Measurements from ENCODE around the gene P3H3.
A peak's percentile ranks its signal among the peaks of the same experiment; 100 is the strongest.

Gene P3H3

DNA sequence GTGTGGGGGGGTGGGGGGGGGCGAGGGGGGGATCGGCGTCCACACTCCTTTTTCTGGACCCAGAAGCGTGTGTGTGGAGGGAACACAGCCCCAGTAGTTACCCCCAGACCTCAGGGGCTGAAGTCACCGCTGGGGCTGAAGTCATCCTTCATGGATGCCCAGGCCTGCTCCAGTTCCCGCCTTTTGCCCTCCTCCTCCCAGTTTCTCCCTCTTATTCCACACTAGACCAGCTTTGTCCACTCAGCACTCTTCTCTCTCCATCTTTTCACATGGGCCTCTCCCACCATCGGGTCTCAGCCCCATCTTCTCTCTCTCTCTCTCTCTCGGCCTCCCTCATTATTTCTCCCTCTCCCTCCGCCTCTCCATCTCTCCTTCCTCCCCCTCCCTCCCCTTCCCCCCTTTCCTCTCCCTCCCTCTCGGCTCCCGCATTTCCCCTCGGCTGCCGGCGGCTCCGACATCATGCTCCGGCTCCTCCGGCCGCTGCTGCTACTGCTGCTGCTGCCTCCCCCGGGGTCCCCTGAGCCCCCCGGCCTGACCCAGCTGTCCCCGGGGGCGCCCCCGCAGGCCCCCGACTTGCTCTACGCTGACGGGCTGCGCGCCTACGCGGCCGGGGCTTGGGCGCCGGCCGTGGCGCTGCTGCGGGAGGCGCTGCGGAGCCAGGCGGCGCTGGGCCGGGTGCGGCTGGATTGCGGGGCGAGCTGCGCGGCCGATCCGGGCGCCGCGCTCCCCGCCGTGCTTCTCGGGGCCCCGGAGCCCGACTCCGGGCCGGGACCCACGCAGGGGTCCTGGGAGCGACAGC is at the start of gene P3H3:
Gene P3H3, plus strand, starts transcription at position 426 of the 799 bp plus-strand sequence. Its CDS starts 34 bp downstream, at position 460.
- peak in 1 of 2 donors; percentile 15 for DNase-seq

DNA sequence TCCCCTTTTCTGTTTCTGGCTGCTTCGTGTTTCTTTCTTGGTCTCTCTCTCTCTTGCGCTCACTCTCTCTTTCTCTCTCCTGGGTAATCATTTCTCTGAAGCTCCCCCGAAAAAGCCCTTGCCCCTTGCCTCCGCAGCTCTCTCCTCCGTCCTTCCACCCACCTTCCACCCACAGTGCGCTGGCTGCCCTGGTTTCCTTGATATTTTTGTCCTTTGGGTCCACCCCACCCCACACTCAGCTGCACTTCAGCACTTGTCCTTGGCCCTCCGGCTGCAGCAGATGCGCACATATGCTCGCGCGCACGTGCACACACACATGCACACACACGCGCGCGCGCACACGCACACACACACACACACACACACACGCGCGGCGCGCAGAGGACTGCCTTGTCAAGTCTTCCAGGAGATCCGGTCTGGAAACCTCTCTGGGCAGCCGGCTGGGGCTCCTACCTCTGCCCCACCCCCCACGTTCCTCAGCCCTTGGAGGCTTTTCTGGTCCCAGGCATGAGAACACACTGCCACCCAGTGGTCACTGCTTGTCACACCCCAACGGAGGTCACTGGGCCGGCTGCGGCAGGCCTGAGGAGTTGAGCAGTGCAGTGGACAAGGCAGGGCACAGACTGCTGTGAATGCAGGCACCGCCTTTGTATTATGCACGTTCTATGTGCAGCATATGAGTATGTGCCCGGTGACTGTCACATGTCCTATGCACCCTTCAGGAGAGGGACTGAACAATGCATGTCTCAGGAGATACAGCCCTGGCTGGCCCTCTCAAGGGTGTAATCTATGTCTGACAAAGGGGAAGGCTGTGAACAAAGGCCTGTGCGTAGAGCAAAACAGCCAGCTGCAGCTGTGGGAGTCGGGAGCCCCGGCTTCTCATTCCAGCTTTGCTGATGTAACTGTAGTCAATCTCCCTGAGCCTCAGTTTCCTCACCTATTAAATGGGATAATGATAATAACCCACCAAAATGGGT is 49.3 kb upstream of the P3H3 start:
- peak; percentile 86 to 89 for DNase-seq

GRCh38 chr12:6779708-6780432 is 48.3 kb upstream of the P3H3 start:
- DNase-seq: no peak

GRCh38 chr12:6780573-6780972 is 47.6 kb upstream of the P3H3 start:
- no peak for DNase-seq

- no peak for DNase-seq
Measured at GRCh38 chr12:6782119-6782518, 46.1 kb upstream of the P3H3 start.

DNA sequence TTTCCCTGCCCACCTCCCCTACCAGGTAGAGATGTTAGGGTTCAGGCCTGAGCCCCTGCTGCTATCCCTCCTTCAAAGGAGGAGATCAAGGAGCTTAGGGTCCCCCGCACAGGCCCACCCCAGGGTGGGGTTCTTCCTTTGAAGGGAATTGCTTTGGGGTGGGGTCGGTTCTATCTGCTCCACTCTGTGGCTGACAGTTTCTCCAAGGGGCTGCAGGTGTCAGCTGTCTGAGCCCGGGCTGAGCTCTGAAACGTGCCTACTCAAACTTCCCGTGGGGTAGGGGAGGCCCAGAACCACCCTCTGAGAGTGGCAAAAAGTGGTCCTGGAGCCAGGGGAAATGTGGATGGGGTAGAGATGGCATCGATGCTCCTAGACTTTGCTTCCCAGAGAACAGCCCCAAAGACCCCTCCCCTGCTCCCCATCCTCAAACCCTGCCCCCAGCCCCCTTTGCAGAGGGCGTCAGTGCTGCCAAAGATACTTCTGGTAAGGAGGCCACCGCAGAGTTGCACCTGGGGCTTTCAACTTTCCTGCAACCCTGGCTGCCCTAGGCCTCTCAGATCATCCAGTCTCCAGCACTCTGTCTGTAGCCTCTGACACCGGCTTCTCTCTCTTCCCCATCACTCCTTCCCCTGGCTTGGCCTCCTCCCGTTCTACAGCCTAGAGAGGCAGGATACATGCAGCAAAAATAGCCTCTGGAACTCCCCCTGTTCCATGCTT is 45.2 kb upstream of the P3H3 start:
- DNase-seq: no peak

GRCh38 chr12:6783828-6784227 is 44.4 kb upstream of the P3H3 start:
- DNase-seq: no peak

DNA sequence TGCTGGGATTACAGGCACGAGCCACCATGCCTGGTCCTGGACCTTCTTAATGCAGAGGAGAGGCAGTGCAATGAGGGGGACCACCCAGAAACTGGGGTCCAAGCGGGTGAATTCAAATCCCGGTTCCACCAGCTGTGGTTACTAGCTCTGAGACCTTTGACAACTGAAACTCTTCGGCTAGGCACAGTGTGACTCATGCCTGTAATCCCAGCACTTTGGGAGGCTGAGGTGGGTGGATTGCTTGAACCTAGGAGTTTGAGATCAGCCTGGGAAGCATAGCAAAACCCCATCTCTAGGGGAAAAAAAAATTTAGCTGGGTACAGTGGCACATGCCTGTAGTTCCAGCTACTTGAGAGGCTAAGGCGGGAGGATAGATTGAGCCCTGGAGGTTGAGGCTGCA is 43.9 kb upstream of the P3H3 start:
- no peak for DNase-seq

GRCh38 chr12:6784761-6785160 is 43.4 kb upstream of the P3H3 start:
- DNase-seq: no peak

DNA sequence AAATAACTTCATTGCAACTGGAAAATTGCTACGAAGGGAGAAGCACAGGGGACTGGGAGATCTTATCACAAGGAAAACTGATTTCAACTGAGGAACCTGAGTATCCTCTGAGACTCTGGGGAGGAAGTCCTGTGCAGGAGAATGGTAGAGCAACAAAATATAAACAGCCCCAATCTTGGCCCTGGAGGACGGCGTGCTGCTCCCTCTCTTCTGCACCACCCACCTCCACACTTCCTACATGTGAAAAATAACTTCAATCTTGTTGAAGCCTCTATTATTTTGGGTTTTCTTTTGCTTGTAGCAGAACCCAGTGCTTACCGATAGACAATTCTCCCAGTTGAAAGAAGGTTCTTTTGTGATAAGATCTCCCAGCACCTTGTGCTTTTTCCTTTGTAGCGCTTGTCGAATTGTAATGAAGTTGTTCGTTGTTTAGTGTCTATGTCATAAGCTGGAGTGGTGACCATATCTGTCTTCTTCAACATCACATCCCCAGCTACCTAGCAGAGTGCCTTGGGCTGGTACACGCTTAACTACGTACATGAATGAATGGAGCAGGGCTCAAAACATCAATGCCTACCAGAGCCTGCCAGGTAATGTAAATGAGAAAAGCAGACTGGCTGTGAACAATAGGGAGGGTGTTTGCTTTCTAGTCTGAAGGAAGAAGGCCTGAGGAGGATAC is 41.7 kb upstream of the P3H3 start:
- no peak for DNase-seq

- no peak for DNase-seq
Measured at GRCh38 chr12:6787309-6787708, 40.9 kb upstream of the P3H3 start.

DNA sequence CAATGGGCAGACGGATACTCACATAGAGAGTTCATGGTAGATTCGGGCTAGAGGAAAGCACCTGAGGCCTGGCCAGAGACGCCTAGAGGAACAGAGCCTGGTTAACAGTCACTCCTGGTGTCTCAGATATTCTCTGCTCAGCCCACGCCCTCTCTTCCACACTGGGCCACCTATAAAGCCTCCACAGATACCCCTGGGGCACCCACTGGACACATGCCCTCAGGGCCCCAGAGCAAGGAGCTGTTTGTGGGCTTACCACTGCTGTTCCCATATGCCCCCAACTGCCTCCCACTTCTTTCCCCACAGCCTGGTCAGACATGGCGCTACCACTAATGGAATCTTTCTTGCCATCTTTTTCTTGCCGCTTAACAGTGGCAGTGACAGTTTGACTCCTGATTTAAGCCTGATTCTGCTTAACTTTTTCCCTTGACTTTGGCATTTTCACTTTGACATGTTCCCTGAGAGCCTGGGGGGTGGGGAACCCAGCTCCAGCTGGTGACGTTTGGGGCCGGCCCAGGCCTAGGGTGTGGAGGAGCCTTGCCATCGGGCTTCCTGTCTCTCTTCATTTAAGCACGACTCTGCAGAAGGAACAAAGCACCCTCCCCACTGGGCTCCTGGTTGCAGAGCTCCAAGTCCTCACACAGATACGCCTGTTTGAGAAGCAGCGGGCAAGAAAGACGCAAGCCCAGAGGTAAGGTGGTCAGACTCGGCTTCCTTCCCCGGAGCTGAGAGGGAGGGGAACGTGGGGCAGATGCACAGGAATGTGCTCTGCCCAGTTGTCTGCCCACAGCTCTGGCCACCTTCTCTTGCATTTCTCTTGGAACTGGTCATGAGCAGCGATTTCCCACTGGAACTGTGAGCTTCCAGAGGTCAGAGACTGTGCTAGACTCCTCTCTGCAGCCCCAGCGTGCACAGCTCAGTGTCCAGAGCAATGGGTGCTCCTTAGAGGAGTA is 39.0 kb upstream of the P3H3 start, which contains the start of gene CD4:
Gene CD4, plus strand, starts transcription at position 557 of the 953 bp plus-strand sequence. CDS start 10,611 bp downstream, outside the sequence.
- DNase-seq: peak in 1 of 2 donors; percentile 42

- DNase-seq: no peak
Measured at GRCh38 chr12:6790496-6791150, 37.6 kb upstream of the P3H3 start.

DNA sequence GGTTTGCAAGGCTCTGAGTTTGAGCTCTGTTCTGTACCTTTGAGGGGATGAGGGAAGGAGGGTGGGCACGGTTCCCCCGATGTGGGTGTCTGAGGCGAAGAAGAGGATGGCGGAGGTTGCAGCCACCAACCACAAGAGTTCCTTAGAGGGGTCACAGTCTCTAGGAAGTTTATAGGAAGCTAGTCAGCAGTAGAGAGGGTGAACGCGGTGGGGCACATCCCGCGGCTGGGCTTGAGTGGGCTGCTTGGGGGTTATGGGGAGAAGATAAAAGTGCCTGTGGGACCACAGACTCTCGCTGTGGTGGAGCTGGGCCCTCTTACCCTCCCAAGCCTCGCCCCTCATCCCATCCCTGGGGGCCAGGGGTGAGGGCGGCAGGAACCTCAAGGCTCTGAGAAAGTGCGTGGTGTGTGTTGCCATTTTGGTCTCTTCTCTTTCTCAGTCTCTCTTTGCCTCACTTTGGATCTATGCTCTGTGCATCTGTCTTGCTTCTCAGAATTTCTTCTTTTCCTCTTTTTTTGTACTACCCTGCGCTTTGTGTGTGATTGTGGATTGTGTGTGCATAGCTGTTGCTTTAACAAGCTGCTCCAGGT is 36.2 kb upstream of the P3H3 start:
- no peak for DNase-seq

DNA sequence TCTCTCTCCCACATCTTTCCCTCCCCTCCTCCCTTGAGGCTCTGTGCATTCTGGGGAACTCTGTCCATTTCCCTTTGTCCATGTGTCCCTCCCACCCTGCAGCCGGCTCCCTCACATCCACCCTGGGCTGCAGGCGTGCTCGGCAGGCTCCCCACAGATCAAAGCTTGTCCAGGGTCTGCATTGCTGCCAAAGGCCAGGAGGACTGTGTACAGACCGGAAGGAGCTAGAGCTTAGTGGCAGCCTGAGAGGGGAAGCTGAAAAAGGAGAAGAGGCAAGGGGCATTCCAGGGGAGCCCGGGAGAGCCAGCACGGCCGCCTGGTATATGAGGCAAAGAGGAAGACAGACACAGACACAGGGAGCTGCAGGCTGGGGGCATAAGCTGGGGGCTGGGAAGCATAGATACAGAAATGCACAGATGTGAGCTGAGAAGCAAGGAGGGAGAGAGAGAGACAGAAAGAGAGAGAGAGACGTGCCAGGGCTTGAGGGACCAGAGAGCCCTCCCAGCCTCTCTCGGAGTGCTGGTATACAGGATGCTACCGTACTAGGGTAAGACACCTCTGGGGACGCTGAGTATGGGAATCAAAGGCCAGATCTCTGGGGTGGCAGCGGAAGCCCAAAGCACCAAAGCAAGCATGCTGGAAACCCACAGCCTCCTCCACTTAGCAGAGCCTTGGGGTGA is 35.5 kb upstream of the P3H3 start:
- DNase-seq: peak; percentile 14 to 36

GRCh38 chr12:6795088-6795487 is 33.1 kb upstream of the P3H3 start:
- no peak for DNase-seq

- no peak for DNase-seq
Measured at GRCh38 chr12:6796576-6796975, 31.6 kb upstream of the P3H3 start.

GRCh38 chr12:6799147-6799546 is 29.1 kb upstream of the P3H3 start:
- DNase-seq: no peak

- DNase-seq: no peak
Measured at GRCh38 chr12:6807170-6807569, 21.0 kb upstream of the P3H3 start.

Data from hippocampal formation (tissue), 2 donors.